Caco-2 (cell line): ENCODE results near the gene DPAGT1. TPM values are rescaled to one million over a fixed set of nuclear protein-coding genes. Genes with fewer than 3 reads are reported as not detected.

Experiments
- BruUV-seq: library from RNA; stranded (reverse); fragments of 400-500 nt; replicated peaks from 2 replicates; lab custom pipeline; 2021; lab: Mats Ljungman, UMichigan
- CTCF ChIA-PET: fragments of 300-600 bp; sonication (Branson Sonifier 250); formaldehyde crosslinking; loops from one replicate; lab custom pipeline; 2022; ENCODE audit warnings: antibody characterized with exemption; lab: Charles Lee
- POLR2A ChIA-PET: fragments of 300-600 bp; sonication (Branson Sonifier 250); formaldehyde crosslinking; loops from one replicate; lab custom pipeline; 2022; ENCODE audit warnings: antibody characterized with exemption; lab: Charles Lee
- DNase-seq, 2 experiments: peaks; one replicate each; pipeline versions ENCODE4 v3.0.0 to v3.0.0-alpha.2; 2020 to 2022
- H3K27me3 ChIP-seq: replicated peaks from 2 replicates; pipeline ENCODE4 v1.6.0; 2011; ENCODE audit warnings: low read length; ENCODE audit not compliant: control insufficient read depth, insufficient read depth
- H3K36me3 ChIP-seq: 2 replicates; pipeline ENCODE4 v1.5.1; 2011; ENCODE audit warnings: low read length; ENCODE audit not compliant: control insufficient read depth, insufficient read depth
- H3K4me1 ChIP-seq: fragments of 250-450 bp; sonication (Bioruptor Pico); 2 replicates; pipeline ENCODE4 v1.5.1; 2020; ENCODE audit warnings: mild to moderate bottlenecking
- H3K4me3 ChIP-seq: 2 replicates; pipeline ENCODE4 v1.5.1; 2011; ENCODE audit warnings: low read depth, mild to moderate bottlenecking, control low read depth, low read length
- H3K9me3 ChIP-seq: fragments of 250-450 bp; sonication (Bioruptor Pico); 2 replicates; pipeline ENCODE4 v1.5.1; 2020; ENCODE audit warnings: mild to moderate bottlenecking, moderate library complexity
- H3K27ac Mint-ChIP-seq: one replicate; pipeline ENCODE4 v1.8.0; 2022; ENCODE audit warnings: mixed read lengths; ENCODE audit not compliant: unreplicated experiment
- H3K27me3 Mint-ChIP-seq: one replicate; pipeline ENCODE4 v1.8.0; 2022; ENCODE audit warnings: mixed read lengths; ENCODE audit not compliant: insufficient read depth, unreplicated experiment
- H3K36me3 Mint-ChIP-seq: one replicate; pipeline ENCODE4 v1.8.0; 2022; ENCODE audit warnings: mild to moderate bottlenecking, mixed read lengths; ENCODE audit not compliant: insufficient read depth, unreplicated experiment
- H3K4me1 Mint-ChIP-seq: one replicate; pipeline ENCODE4 v1.8.0; 2022; ENCODE audit warnings: low read depth, mixed read lengths; ENCODE audit not compliant: unreplicated experiment
- H3K4me3 Mint-ChIP-seq: one replicate; pipeline ENCODE4 v1.8.0; 2022; ENCODE audit warnings: mild to moderate bottlenecking, moderate library complexity, mixed read lengths; ENCODE audit not compliant: unreplicated experiment
- H3K9me3 Mint-ChIP-seq: one replicate; pipeline ENCODE4 v1.8.0; 2022; ENCODE audit warnings: mixed read lengths; ENCODE audit not compliant: unreplicated experiment
- intact Hi-C: fragments of 100-400 bp; cut with micrococcal nuclease; formaldehyde crosslinking; loops from one replicate; pipeline ENCODE4 v1.10.0; 2022; ENCODE audit not compliant: unreplicated experiment
- total RNA-seq: library from RNA; stranded (reverse); gene quantifications from 2 replicates; pipeline ENCODE4 v1.2.3, GENCODE V29; 2022
- TF ChIP-seq, protein P1 (sequence below), 2 experiments: fragments of 200-600 bp in 1 of 2; IDR thresholded peaks; 1 replicate in 1 of 2; 2 replicates in 1 of 2; pipeline versions ENCODE4 v1.5.1 to v1.8.0; 2011 to 2022; ENCODE audit warnings: antibody characterized with exemption in 1 of 2, control low read depth in 1 of 2, inconsistent platforms in 1 of 2, low read depth in 1 of 2, low read length in 1 of 2, mild to moderate bottlenecking in 1 of 2, moderate library complexity in 1 of 2; ENCODE audit not compliant: insufficient read depth in 1 of 2, severe bottlenecking in 1 of 2, unreplicated experiment in 1 of 2

Gene DPAGT1
- total RNA-seq, 1 experiment from 2014 or later = 117 TPM

DNA sequence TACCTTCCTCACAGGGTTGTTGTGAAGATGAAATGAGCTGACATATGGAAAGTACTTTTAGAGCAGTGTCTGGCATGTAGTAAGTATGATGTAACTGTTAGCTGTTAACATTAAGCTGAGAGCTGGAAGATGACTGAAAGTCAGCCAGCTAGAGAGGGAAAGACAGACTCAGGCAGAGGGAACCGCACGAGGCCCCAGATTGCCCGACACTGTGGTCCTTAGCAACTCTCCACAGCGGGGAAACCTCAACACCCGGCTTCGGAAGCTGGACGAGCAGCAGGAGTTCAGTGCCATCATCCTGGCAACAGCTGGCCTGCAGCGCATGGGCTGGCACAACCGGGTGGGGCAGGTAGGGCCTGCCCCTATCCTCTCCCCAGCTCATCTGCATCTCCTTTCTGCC lies 10.5 kb downstream of the DPAGT1 start:
- intact Hi-C loops = no loop called here
- TF ChIP-seq, protein P1, sequence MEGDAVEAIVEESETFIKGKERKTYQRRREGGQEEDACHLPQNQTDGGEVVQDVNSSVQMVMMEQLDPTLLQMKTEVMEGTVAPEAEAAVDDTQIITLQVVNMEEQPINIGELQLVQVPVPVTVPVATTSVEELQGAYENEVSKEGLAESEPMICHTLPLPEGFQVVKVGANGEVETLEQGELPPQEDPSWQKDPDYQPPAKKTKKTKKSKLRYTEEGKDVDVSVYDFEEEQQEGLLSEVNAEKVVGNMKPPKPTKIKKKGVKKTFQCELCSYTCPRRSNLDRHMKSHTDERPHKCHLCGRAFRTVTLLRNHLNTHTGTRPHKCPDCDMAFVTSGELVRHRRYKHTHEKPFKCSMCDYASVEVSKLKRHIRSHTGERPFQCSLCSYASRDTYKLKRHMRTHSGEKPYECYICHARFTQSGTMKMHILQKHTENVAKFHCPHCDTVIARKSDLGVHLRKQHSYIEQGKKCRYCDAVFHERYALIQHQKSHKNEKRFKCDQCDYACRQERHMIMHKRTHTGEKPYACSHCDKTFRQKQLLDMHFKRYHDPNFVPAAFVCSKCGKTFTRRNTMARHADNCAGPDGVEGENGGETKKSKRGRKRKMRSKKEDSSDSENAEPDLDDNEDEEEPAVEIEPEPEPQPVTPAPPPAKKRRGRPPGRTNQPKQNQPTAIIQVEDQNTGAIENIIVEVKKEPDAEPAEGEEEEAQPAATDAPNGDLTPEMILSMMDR (IDR thresholded peaks at IDR 0.05; ENCODE audit: insufficient read depth in 1 of 2, low read depth in 1 of 2, low read length in 1 of 2, severe bottlenecking in 1 of 2, unreplicated experiment in 1 of 2) = no peak
- no peak overlapping the region for H3K4me3 Mint-ChIP-seq
- no peaks in the 10 kb centered on the region for H3K27me3 Mint-ChIP-seq
- ChIA-PET CTCF (interaction anchor here (0.5 to 1.0 kb wide), 3 partner anchors 24 to 41 kb away, joined by 3 to 4 read pairs (median 3); partner anchors contain the start of gene VPS11), POLR2A (interaction anchor here (0.6 to 2.2 kb wide), 5 partner anchors 16 to 47 kb away, joined by 3 to 12 read pairs (median 3); partner anchors contain the start of genes C2CD2L, HINFP and VPS11)
- H3K4me3 ChIP-seq = no peak overlapping the region
- DNase-seq = no peak
- H3K4me1 Mint-ChIP-seq = peaks cover 13% of the 10 kb centered on the region
- H3K9me3 ChIP-seq = no peaks in the 10 kb centered on the region
- H3K4me1 ChIP-seq = peaks cover 15% of the 10 kb centered on the region
- H3K36me3 ChIP-seq = peaks cover 7% of the 10 kb centered on the region
- H3K27ac Mint-ChIP-seq = no peak overlapping the region
- no TSS peak for BruUV-seq
- no peaks in the 10 kb centered on the region for H3K9me3 Mint-ChIP-seq
- no peaks in the 10 kb centered on the region for H3K27me3 ChIP-seq
- peaks cover 60% of the 10 kb centered on the region for H3K36me3 Mint-ChIP-seq

DNA sequence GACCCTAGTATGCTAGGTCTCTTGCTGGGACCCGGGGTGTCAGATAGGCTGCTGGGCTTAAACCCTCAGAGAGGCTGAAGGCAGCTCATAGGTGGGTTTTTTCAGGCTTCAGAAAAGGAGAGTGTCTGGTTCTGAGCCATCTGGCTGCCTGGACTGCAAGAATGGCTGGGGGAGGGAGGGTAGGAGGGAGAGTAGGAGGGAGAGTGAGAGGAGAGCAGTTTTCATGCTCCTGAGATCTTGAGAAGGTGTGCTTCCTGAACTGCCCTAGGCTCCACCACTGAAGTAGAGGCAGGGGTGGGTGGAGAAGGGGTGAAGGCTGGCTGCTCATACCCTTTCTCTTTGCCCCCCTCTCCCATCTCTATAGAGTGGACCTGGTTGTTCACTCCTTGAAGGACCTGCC lies 12.3 kb downstream of the DPAGT1 start:
- peaks cover 7% of the 10 kb centered on the region for H3K36me3 ChIP-seq
- no peak for DNase-seq
- H3K4me3 ChIP-seq = no peak overlapping the region
- H3K36me3 Mint-ChIP-seq = peaks cover 56% of the 10 kb centered on the region
- H3K4me1 Mint-ChIP-seq = peaks cover 7% of the 10 kb centered on the region
- H3K9me3 Mint-ChIP-seq = no peaks in the 10 kb centered on the region
- no peaks in the 10 kb centered on the region for H3K27me3 ChIP-seq
- H3K27me3 Mint-ChIP-seq = no peaks in the 10 kb centered on the region
- peaks cover 18% of the 10 kb centered on the region for H3K4me1 ChIP-seq
- ChIA-PET POLR2A (interaction anchor here (0.8 to 1.4 kb wide), 3 partner anchors 13 to 32 kb away, joined by 3 to 6 read pairs (median 5); partner anchors contain the start of genes HINFP and VPS11), CTCF (interaction anchor here (1.0 kb wide), 1 partner anchor 22 kb away, joined by 3 read pairs; no protein-coding TSS in a partner anchor)
- H3K27ac Mint-ChIP-seq = no peak overlapping the region
- H3K4me3 Mint-ChIP-seq = no peak overlapping the region
- no peaks in the 10 kb centered on the region for H3K9me3 ChIP-seq
- intact Hi-C loops = no loop called here
- no TSS peak for BruUV-seq
- TF ChIP-seq, protein P1 (IDR thresholded peaks at IDR 0.05; ENCODE audit: insufficient read depth in 1 of 2, low read depth in 1 of 2, low read length in 1 of 2, severe bottlenecking in 1 of 2, unreplicated experiment in 1 of 2) = no peak

DNA sequence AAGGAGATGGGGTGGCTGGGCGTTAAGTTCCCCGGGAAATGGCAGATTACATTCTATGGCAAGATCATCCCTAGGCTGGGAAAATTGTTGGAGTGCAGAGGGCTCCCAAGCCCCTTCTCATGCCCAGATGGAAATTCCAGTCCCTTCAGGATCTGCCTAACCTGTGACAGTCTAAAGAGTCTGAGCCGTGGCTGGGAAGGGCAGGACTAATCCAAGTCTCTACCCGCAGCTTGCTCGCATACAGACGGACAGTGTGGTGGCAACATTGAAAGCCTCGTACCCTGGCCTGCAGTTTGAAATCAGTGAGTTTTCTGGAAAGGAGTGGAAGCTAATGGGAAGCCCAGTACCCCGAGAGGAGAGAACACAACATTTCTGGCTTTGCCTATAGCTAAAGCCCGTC lies 13.2 kb downstream of the DPAGT1 start:
- no peak for DNase-seq
- Histone ChIP-seq H3K4me1 (peaks cover 20% of the 10 kb centered on the region), H3K27me3 (no peaks in the 10 kb centered on the region), H3K4me3 (no peak overlapping the region), H3K36me3 (peaks cover 7% of the 10 kb centered on the region), H3K9me3 (no peaks in the 10 kb centered on the region)
- H3K4me1 Mint-ChIP-seq = peaks cover 7% of the 10 kb centered on the region
- TF ChIP-seq, protein P1 (IDR thresholded peaks at IDR 0.05; ENCODE audit: insufficient read depth in 1 of 2, low read depth in 1 of 2, low read length in 1 of 2, severe bottlenecking in 1 of 2, unreplicated experiment in 1 of 2) = no peak
- BruUV-seq = no TSS peak
- intact Hi-C loops = no loop called here
- H3K27ac Mint-ChIP-seq = no peak overlapping the region
- no peaks in the 10 kb centered on the region for H3K9me3 Mint-ChIP-seq
- H3K27me3 Mint-ChIP-seq = no peaks in the 10 kb centered on the region
- ChIA-PET POLR2A (interaction anchor here (0.8 to 1.3 kb wide), 2 partner anchors 21 to 33 kb away, joined by 3 to 6 read pairs; partner anchors contain the start of genes HINFP and VPS11), CTCF (interaction anchor here (1.0 kb wide), 1 partner anchor 21 kb away, joined by 3 read pairs; no protein-coding TSS in a partner anchor)
- H3K4me3 Mint-ChIP-seq = no peak overlapping the region
- peaks cover 51% of the 10 kb centered on the region for H3K36me3 Mint-ChIP-seq
